HG03097 (cell line): ENCODE data around the gene FBLL1.
"Not testable (repeated sequence)": the region's sequence is repeated elsewhere in the genome, so short reads cannot be mapped to it uniquely, and the experiment has no call there.

Experiments
- ATAC-seq: cut with Tn5 transposase; IDR thresholded peaks from one replicate; pipeline ENCODE4 v1.9.1; 2021; ENCODE audit not compliant: unreplicated experiment, low FRiP score

FBLL1 gene

GRCh38 chr5:168550656-168551055, 21.6 kb downstream of the FBLL1 start:
- no peak for ATAC-seq

- no peak for ATAC-seq
These were observed 23.0 kb downstream of the FBLL1 start for GRCh38 chr5:168552146-168552545.

DNA sequence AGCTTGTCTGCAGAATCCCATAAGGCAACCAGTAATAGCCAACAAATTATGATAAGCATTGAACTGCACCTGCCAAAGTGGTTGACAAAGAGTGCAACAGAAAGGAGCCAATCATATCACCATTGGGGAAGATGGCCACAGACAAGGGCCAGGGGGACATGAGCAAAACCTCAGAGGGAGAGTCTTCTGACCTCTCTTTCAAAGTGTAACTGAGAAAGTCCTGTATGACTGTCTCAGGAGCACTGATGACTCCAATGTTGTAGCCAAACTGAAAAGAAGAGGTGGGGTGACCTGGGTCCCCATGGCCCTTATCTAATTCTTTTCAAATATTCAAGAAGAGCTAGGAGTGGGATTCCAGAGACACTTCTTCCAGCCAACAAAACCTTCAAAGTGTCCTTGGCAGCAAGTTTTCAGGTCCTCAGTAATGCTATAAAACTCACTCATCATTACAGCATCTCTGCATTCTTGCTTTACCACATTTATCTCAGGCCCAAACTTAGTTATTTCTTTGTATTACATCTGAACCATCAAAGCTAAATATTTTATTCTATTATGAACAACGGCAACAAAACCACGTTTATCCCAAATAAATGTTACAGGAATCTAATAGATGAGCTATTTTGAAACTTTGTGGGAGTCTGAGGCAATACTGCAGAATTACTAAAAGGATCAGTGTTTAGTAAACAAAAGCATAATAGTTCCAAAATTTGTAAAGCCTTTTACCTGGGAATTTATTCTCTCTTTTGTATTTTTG, 24.4 kb downstream of the FBLL1 start:
- no peak for ATAC-seq

DNA sequence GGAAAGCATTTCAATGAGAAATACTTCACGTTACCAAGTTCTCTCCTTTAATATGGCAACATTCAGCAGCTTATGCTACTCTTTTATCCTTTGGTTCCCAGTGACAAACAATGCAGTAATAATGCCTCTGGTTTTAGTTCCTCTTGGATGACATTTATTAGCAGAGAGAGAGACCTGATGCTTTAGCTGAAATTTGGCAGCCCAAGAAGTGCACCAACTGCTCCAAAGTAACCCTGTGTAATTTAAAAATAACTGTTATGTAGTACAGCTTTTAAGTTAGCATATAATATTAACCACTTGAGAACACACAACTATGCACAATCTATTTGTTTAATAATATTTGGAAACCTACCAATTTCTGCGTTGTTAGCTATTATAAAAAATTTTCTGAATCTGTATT, 28.3 kb downstream of the FBLL1 start:
- no peak for ATAC-seq

GRCh38 chr5:168562279-168562678, 33.2 kb downstream of the FBLL1 start:
- ATAC-seq, result no peak

DNA sequence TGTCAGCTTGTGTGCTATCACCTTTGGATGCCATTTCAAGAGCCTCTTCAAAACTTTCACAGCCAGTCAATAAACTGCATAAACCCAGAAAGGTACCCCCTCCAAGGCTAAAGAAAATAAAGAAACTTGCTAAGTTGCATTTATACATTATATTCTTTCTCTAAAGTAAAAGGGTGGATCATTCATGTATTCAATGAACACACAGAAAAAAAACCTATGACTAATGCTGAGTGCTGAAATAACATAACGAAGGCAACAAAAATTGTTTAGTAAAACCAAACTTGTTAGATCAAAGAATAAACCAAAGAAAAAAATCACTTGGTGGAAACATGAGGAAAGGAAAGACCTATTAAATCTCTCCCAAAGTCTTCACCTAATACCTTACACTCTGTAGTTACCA, 34.9 kb downstream of the FBLL1 start:
- ATAC-seq, result no peak

DNA sequence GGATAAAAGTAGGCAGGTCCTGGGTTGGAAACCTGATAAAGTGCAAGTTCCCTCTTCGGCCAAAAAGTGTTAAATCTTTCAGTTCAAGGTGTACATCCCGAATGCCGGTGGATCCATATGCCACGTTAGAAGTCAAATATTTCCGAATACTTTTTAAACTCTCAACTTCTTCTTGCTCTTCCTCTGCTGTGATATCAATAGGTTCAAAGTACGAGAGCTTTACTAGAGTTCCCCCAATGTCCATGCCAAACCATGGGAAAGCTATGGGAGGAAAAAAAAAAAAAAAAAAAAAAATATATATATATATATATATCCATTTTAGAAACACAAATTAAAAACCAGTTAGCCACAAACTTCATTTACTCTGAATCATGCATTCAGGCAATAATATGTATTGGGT, 39.6 kb downstream of the FBLL1 start:
- no peak for ATAC-seq

DNA sequence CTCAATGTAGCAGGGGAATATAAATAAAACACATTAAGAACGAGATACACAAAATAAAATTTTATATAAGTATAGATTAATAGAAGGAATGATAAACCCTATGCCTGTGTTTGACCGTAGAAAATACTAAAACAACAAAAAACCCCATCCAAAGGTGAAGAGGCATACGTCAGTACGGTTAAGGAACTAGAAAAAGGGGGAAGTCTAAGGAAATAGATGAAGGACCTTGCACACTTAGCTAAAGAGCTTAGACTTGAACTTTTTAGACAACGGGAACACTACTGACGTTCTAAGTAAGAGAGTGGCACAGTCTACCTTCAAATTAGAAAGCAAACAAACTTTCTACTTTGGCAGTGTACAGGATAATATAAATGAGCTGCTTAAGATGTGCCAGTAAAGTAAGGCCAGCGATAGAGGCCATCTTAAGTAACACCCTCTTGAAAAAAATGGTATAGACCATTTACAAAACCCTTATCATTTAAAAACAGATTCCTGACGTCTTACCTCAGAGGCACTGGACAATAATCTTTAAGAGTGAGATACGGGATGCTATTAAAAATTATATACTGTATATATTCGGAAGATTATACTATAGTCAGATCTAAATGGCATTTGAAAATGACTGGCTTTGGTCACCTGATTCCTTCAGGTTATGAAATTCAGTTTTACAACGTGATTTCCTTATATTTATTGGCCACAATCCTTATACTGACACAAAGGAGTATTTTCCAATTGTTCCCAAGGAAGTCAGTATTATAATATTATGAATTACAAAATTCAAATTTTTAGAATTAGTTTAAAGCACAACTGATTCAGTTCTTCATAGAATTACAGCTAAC, 41.6 kb downstream of the FBLL1 start:
- ATAC-seq, result no peak

- not testable (repeated sequence) for ATAC-seq
These were observed 44.6 kb downstream of the FBLL1 start for GRCh38 chr5:168573663-168574062.

DNA sequence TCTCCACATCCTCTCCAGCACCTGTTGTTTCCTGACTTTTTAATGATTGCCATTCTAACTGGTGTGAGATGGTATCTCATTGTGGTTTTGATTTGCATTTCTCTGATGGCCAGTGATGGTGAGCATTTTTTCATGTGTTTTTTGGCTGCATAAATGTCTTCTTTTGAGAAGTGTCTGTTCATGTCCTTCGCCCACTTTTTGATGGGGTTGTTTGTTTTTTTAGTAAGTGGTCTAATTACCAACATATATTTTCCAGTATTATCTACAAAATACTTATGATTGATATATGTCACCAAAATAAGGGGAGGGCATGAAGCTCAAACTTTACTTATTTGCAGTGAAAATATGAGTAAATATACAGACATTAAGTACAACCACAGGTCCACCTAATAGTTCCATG, 45.1 kb downstream of the FBLL1 start:
- not testable (repeated sequence) for ATAC-seq

- no peak for ATAC-seq
These were observed 46.6 kb downstream of the FBLL1 start for GRCh38 chr5:168575391-168576372.

DNA sequence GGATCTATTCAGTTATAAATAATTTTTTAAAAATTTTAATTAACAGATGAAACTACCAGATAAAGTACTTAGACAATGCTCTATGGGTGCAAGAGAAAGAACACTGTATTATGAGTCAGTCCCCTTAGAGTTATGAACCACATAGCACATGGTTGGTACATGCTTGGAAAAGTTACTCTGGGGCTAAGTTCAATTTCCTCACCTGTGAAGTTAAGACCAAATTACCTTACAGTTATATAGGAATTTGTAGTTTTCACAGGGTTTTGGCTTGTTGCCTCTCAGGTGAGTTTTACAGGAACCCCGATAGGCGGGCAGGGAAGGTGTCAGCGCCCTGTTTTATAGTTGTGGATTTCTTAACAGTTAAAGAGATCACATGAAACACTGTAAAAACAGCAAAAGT, 48.9 kb downstream of the FBLL1 start:
- ATAC-seq, result no peak

GRCh38 chr5:168578538-168579487, 49.7 kb downstream of the FBLL1 start, which contains the start of gene PANK3:
PANK3 (minus strand) TSS chr5:168579368; CDS start chr5:168579283, 85 bp downstream.
- peak; percentile 59 for ATAC-seq

- peak; percentile 95 for ATAC-seq
These were observed 50.6 kb downstream of the FBLL1 start for GRCh38 chr5:168579488-168580226.

- no peak for ATAC-seq
These were observed 51.1 kb downstream of the FBLL1 start for GRCh38 chr5:168580227-168580508.
